A673 (cell line): ENCODE results near the gene SLC30A1. TPM values are rescaled to one million over a fixed set of nuclear protein-coding genes. Genes with fewer than 3 reads are reported as not detected.

Experiments
- BruUV-seq: library from RNA; stranded (reverse); fragments of 400-500 nt; replicated peaks from 2 replicates; lab custom pipeline; 2021; lab: Mats Ljungman, UMichigan
- CTCF ChIA-PET: fragments of 300-600 bp; sonication (Branson Sonifier 250); formaldehyde crosslinking; loops from one replicate; lab custom pipeline; 2022; ENCODE audit warnings: antibody characterized with exemption; lab: Charles Lee
- POLR2A ChIA-PET: fragments of 300-600 bp; sonication (Branson Sonifier 250); formaldehyde crosslinking; loops from one replicate; lab custom pipeline; 2022; ENCODE audit warnings: antibody characterized with exemption; ENCODE audit not compliant: low non-redundant PET; lab: Charles Lee
- DNase-seq: peaks from one replicate; pipeline ENCODE4 v3.0.0-alpha.2; 2015; ENCODE audit warnings: low spot score
- H3K27ac ChIP-seq: fragments of 200-600 bp; sonication (generic); 2 replicates; pipeline ENCODE4 v1.5.1; 2016; ENCODE audit warnings: mixed run types, low read depth, mild to moderate bottlenecking, mixed read lengths, antibody characterized with exemption, low read length; ENCODE audit not compliant: poor library complexity, severe bottlenecking
- H3K27me3 ChIP-seq: fragments of 200-600 bp; sonication (generic); replicated peaks from 2 replicates; pipeline ENCODE4 v1.6.1; 2017; ENCODE audit warnings: mixed run types, low read depth, mild to moderate bottlenecking, mixed read lengths, antibody characterized with exemption, low read length; ENCODE audit not compliant: insufficient read depth, poor library complexity
- H3K36me3 ChIP-seq: fragments of 200-600 bp; sonication (generic); 2 replicates; pipeline ENCODE4 v1.6.1; 2016; ENCODE audit warnings: mixed run types, mild to moderate bottlenecking, mixed read lengths, antibody characterized with exemption, low read length; ENCODE audit not compliant: insufficient read depth, poor library complexity, severe bottlenecking
- H3K4me1 ChIP-seq: fragments of 200-600 bp; sonication (generic); 2 replicates; pipeline ENCODE4 v1.6.1; 2017; ENCODE audit warnings: mixed run types, mild to moderate bottlenecking, mixed read lengths, antibody characterized with exemption, low read length; ENCODE audit not compliant: insufficient read depth, poor library complexity, severe bottlenecking
- H3K4me3 ChIP-seq: fragments of 200-600 bp; sonication (generic); 2 replicates; pipeline ENCODE4 v1.5.1; 2016; ENCODE audit warnings: low read depth, mixed run types, mild to moderate bottlenecking, mixed read lengths, low read length; ENCODE audit not compliant: poor library complexity, severe bottlenecking
- H3K9me3 ChIP-seq: fragments of 200-600 bp; sonication (generic); 2 replicates; pipeline ENCODE4 v1.6.1; 2016; ENCODE audit warnings: mixed run types, low read depth, mild to moderate bottlenecking, mixed read lengths, antibody characterized with exemption, low read length; ENCODE audit not compliant: poor library complexity, severe bottlenecking
- CTCF ChIP-seq: fragments of 300-800, 200-600 bp; sonication (generic); conservative IDR thresholded peaks from 2 replicates; pipeline ENCODE4 v1.5.1; 2017; ENCODE audit warnings: low read depth, mild to moderate bottlenecking, antibody characterized with exemption, low read length, moderate library complexity, mixed read lengths
- EZH2 ChIP-seq: fragments of 200-600 bp; sonication (generic); IDR thresholded peaks from 2 replicates; pipeline ENCODE4 v1.6.1; 2017; ENCODE audit warnings: borderline replicate concordance, low read depth, mild to moderate bottlenecking, mixed read lengths, antibody characterized with exemption, low read length; ENCODE audit not compliant: poor library complexity, severe bottlenecking
- intact Hi-C: fragments of 100-400 bp; cut with micrococcal nuclease; formaldehyde crosslinking; loops from one replicate; pipeline ENCODE4 v1.10.0; 2022; ENCODE audit not compliant: unreplicated experiment
- total RNA-seq: library from RNA; stranded (reverse); gene quantifications from 2 replicates; pipeline ENCODE4 v1.2.3, GENCODE V29; 2021

SLC30A1 gene
- total RNA-seq, 1 experiment from 2014 or later = 12.2 TPM

GRCh38 chr1:211531194-211532087 lies 47.5 kb downstream of the SLC30A1 start:
- TF ChIP-seq CTCF (no peak), EZH2 (no peak)
- H3K4me3 ChIP-seq = no peak overlapping the region
- H3K27ac ChIP-seq = no peak overlapping the region
- BruUV-seq = no TSS peak
- ChIA-PET CTCF (no interaction called here), POLR2A (no interaction called here)
- DNase-seq = no peak
- no peaks in the 10 kb centered on the region for H3K27me3 ChIP-seq
- no peaks in the 10 kb centered on the region for H3K9me3 ChIP-seq
- H3K4me1 ChIP-seq = no peaks in the 10 kb centered on the region
- no peaks in the 10 kb centered on the region for H3K36me3 ChIP-seq
- intact Hi-C loops = no loop called here

- ChIA-PET CTCF (no interaction called here), POLR2A (no interaction called here)
- no peaks in the 10 kb centered on the region for H3K36me3 ChIP-seq
- intact Hi-C loops = no loop called here
- H3K9me3 ChIP-seq = no peaks in the 10 kb centered on the region
- H3K27ac ChIP-seq = no peak overlapping the region
- BruUV-seq = no TSS peak
- no peak for DNase-seq
- no peak overlapping the region for H3K4me3 ChIP-seq
- no peak for TF ChIP-seq CTCF
- no peak for TF ChIP-seq EZH2
- no peaks in the 10 kb centered on the region for H3K27me3 ChIP-seq
- no peaks in the 10 kb centered on the region for H3K4me1 ChIP-seq
Measured at GRCh38 chr1:211530102-211530501, 48.9 kb downstream of the SLC30A1 start.

GRCh38 chr1:211529453-211529852 lies 49.5 kb downstream of the SLC30A1 start:
- Histone ChIP-seq H3K4me3 (no peak overlapping the region), H3K27ac (no peak overlapping the region), H3K9me3 (no peaks in the 10 kb centered on the region), H3K27me3 (no peaks in the 10 kb centered on the region), H3K4me1 (no peaks in the 10 kb centered on the region), H3K36me3 (no peaks in the 10 kb centered on the region)
- ChIA-PET POLR2A (no interaction called here), CTCF (no interaction called here)
- BruUV-seq = no TSS peak
- intact Hi-C loops = no loop called here
- TF ChIP-seq EZH2 (no peak), CTCF (no peak)
- DNase-seq = no peak
